Neural cell (in vitro differentiated cells): ENCODE results near the gene SLC2A1. TPM values are rescaled to one million over a fixed set of nuclear protein-coding genes. Genes with fewer than 3 reads are reported as not detected.

ENCODE experiments used
- H2AFZ ChIP-seq: fragments of 200-600, 300-800 bp; sonication (generic), shearing (Covaris generic); 2 replicates; pipeline ENCODE4 v1.6.0; 2014; ENCODE audit warnings: low read depth, mild to moderate bottlenecking, antibody characterized with exemption, low read length, moderate library complexity
- H3F3A ChIP-seq: fragments of 200-600 bp; shearing (Covaris generic); 2 replicates; pipeline ENCODE4 v1.6.1; 2016; ENCODE audit warnings: mild to moderate bottlenecking, moderate library complexity, mixed read lengths, antibody characterized with exemption, low read length; ENCODE audit not compliant: insufficient read depth, poor library complexity, severe bottlenecking
- H3K27ac ChIP-seq: fragments of 200-600, 300-800 bp; sonication (generic), shearing (Covaris generic); 2 replicates; pipeline ENCODE4 v1.5.1; 2014; ENCODE audit warnings: mild to moderate bottlenecking, low read length, moderate library complexity
- H3K27me3 ChIP-seq: fragments of 300-800, 200-600 bp; sonication (generic), shearing (Covaris generic); 2 replicates; pipeline ENCODE4 v1.6.0; 2014; ENCODE audit warnings: mild to moderate bottlenecking, low read depth, low read length, moderate library complexity; ENCODE audit not compliant: insufficient read depth
- H3K36me3 ChIP-seq: fragments of 300-800, 200-600 bp; sonication (generic), shearing (Covaris generic); 2 replicates; pipeline ENCODE4 v1.5.1; 2014; ENCODE audit warnings: mild to moderate bottlenecking, antibody characterized with exemption, low read length, moderate library complexity; ENCODE audit not compliant: insufficient read depth
- H3K4me2 ChIP-seq: fragments of 300-800, 200-600 bp; sonication (generic), shearing (Covaris generic); 2 replicates; pipeline ENCODE4 v1.6.0; 2014; ENCODE audit warnings: mild to moderate bottlenecking, low read length
- H3K4me3 ChIP-seq: fragments of 300-800, 200-600 bp; sonication (generic), shearing (Covaris generic); 2 replicates; pipeline ENCODE4 v1.5.1; 2014; ENCODE audit warnings: mild to moderate bottlenecking, low read length, moderate library complexity
- H3K79me2 ChIP-seq: fragments of 200-600 bp; shearing (Covaris generic); replicated peaks from 2 replicates; pipeline ENCODE4 v1.6.0; 2014; ENCODE audit warnings: mild to moderate bottlenecking, low read length, moderate library complexity; ENCODE audit not compliant: insufficient read depth
- H3K9ac ChIP-seq: fragments of 300-800, 200-600 bp; sonication (generic), shearing (Covaris generic); 2 replicates; pipeline ENCODE4 v1.6.1; 2016; ENCODE audit warnings: mild to moderate bottlenecking, low read length, mixed read lengths
- H3K9me2 ChIP-seq: fragments of 200-600 bp; shearing (Covaris generic); 2 replicates; pipeline ENCODE4 v1.6.1; 2016; ENCODE audit warnings: mild to moderate bottlenecking, low read length, mixed read lengths; ENCODE audit not compliant: insufficient read depth
- H3K9me3 ChIP-seq: fragments of 200-600, 300-800 bp; sonication (generic), shearing (Covaris generic); 2 replicates; pipeline ENCODE4 v1.6.1; 2016; ENCODE audit warnings: mild to moderate bottlenecking, mixed run types, low read length, moderate library complexity, mixed read lengths
- H4K20me1 ChIP-seq: fragments of 200-600 bp; shearing (Covaris generic); 2 replicates; pipeline ENCODE4 v1.6.1; 2016; ENCODE audit warnings: mild to moderate bottlenecking, mixed run types; ENCODE audit not compliant: insufficient read depth
- CTCF ChIP-seq: fragments of 450-650 bp; IDR thresholded peaks from 2 replicates; pipeline ENCODE4 v1.5.1; 2014; ENCODE audit warnings: antibody characterized with exemption, mild to moderate bottlenecking, moderate library complexity; ENCODE audit not compliant: poor library complexity, severe bottlenecking
- EP300 ChIP-seq: fragments of 450-650 bp; conservative IDR thresholded peaks from 2 replicates; pipeline ENCODE4 v1.6.1; 2014; ENCODE audit warnings: antibody characterized with exemption, mild to moderate bottlenecking, moderate library complexity; ENCODE audit not compliant: poor library complexity, severe bottlenecking
- EZH2 ChIP-seq: fragments of 200-600, 300-800 bp; shearing (Covaris generic), sonication (generic); IDR thresholded peaks from 2 replicates; pipeline ENCODE4 v1.6.1; 2014; ENCODE audit warnings: antibody characterized with exemption, low read length, borderline replicate concordance, mild to moderate bottlenecking; ENCODE audit not compliant: insufficient read depth, poor library complexity, severe bottlenecking
- MXI1 ChIP-seq: fragments of 450-650 bp; conservative IDR thresholded peaks from 2 replicates; pipeline ENCODE4 v1.6.1; 2014; ENCODE audit warnings: antibody characterized with exemption, mild to moderate bottlenecking; ENCODE audit not compliant: poor library complexity, severe bottlenecking
- POLR2AphosphoS5 ChIP-seq: IDR thresholded peaks from 2 replicates; pipeline ENCODE4 v1.6.1; 2012
- RAD21 ChIP-seq: fragments of 450-650 bp; conservative IDR thresholded peaks from 2 replicates; pipeline ENCODE4 v1.6.1; 2014; ENCODE audit warnings: antibody characterized with exemption, mild to moderate bottlenecking, moderate library complexity
- REST ChIP-seq: IDR thresholded peaks from 2 replicates; pipeline ENCODE4 v1.6.1; 2012; ENCODE audit warnings: borderline replicate concordance
- SMC3 ChIP-seq: fragments of 450-650 bp; conservative IDR thresholded peaks from 2 replicates; pipeline ENCODE4 v1.6.1; 2014; ENCODE audit warnings: antibody characterized with exemption, mild to moderate bottlenecking, moderate library complexity; ENCODE audit not compliant: poor library complexity
- polyA plus RNA-seq: library from polyadenylated mRNA; depleted of rRNA; stranded (reverse); fragments of >200 nt; gene quantifications from 2 replicates; pipeline ENCODE4 v1.2.3, GENCODE V29; 2014

The SLC2A1 gene
- polyA plus RNA-seq, 1 donor from 2014 or later: 39.4 TPM

- no peak overlapping the region for H2AFZ ChIP-seq
- no peak overlapping the region for H3K9ac ChIP-seq
- no peak overlapping the region for H3K4me3 ChIP-seq
- TF ChIP-seq SMC3: no peak
- TF ChIP-seq MXI1: no peak
- no peak for TF ChIP-seq EZH2
- no peak for TF ChIP-seq CTCF
- no peak for TF ChIP-seq POLR2AphosphoS5
- TF ChIP-seq EP300: no peak
- H3K79me2 ChIP-seq: no peaks in the 10 kb centered on the region
- H3K9me3 ChIP-seq: no peaks in the 10 kb centered on the region
- no peaks in the 10 kb centered on the region for H3K36me3 ChIP-seq
- no peaks in the 10 kb centered on the region for H3K27me3 ChIP-seq
- H3K27ac ChIP-seq: no peak overlapping the region
- no peaks in the 10 kb centered on the region for H3K9me2 ChIP-seq
- no peaks in the 10 kb centered on the region for H3F3A ChIP-seq
- no peak overlapping the region for H3K4me2 ChIP-seq
- H4K20me1 ChIP-seq: no peaks in the 10 kb centered on the region
Measured at GRCh38 chr1:43001434-43001833, 42.8 kb upstream of the SLC2A1 start.

GRCh38 chr1:43000271-43000670, 41.6 kb upstream of the SLC2A1 start:
- no peaks in the 10 kb centered on the region for H3K9me2 ChIP-seq
- no peaks in the 10 kb centered on the region for H3K79me2 ChIP-seq
- H3K27ac ChIP-seq: no peak overlapping the region
- no peak overlapping the region for H3K4me3 ChIP-seq
- no peaks in the 10 kb centered on the region for H4K20me1 ChIP-seq
- no peak overlapping the region for H3K4me2 ChIP-seq
- no peaks in the 10 kb centered on the region for H3K36me3 ChIP-seq
- no peaks in the 10 kb centered on the region for H3K9me3 ChIP-seq
- H3K27me3 ChIP-seq: no peaks in the 10 kb centered on the region
- TF ChIP-seq REST: no peak
- no peak for TF ChIP-seq MXI1
- TF ChIP-seq RAD21: no peak
- TF ChIP-seq SMC3: no peak
- TF ChIP-seq CTCF: no peak
- no peak for TF ChIP-seq POLR2AphosphoS5
- no peak for TF ChIP-seq EP300
- no peak overlapping the region for H2AFZ ChIP-seq
- H3K9ac ChIP-seq: no peak overlapping the region
- H3F3A ChIP-seq: no peaks in the 10 kb centered on the region
